Panc1 (cell line): ENCODE data around the gene RAP1GAP2. TPM values are rescaled to one million over a fixed set of nuclear protein-coding genes. Genes with fewer than 3 reads are reported as not detected.

Source experiments
- ATAC-seq: fragments of 200-7000 bp; cut with Tn5 transposase; 2 replicates; pipeline ENCODE4 v1.9.1; 2020; ENCODE audit warnings: mild to moderate bottlenecking, moderate library complexity
- BruUV-seq: library from RNA; stranded (reverse); fragments of 400-500 nt; replicated peaks from 2 replicates; lab custom pipeline; 2021; lab: Mats Ljungman, UMichigan
- CTCF ChIA-PET: fragments of 300-600 bp; sonication (Branson Sonifier 250); formaldehyde crosslinking; loops from one replicate; lab custom pipeline; 2022; ENCODE audit warnings: antibody characterized with exemption; lab: Charles Lee
- POLR2A ChIA-PET: fragments of 300-600 bp; sonication (Branson Sonifier 250); formaldehyde crosslinking; loops from one replicate; lab custom pipeline; 2022; ENCODE audit warnings: antibody characterized with exemption; lab: Charles Lee
- DNase-seq: peaks from one replicate; pipeline ENCODE4 v3.0.0-alpha.2; 2010; ENCODE audit warnings: low read depth, low spot score
- H3K27ac ChIP-seq: 2 replicates; pipeline ENCODE4 v1.5.1; 2011; ENCODE audit warnings: mild to moderate bottlenecking, low read length, inconsistent platforms
- H3K27me3 ChIP-seq: fragments of 200-500 bp; sonication (Bioruptor generic); 2 replicates; pipeline ENCODE4 v1.6.0; 2014; ENCODE audit warnings: low read length, inconsistent platforms; ENCODE audit not compliant: control insufficient read depth, insufficient read depth
- H3K36me3 ChIP-seq: fragments of 200-500 bp; sonication (Bioruptor generic); 2 replicates; pipeline ENCODE4 v1.5.1; 2014; ENCODE audit warnings: inconsistent platforms, mild to moderate bottlenecking, low read length, moderate library complexity; ENCODE audit not compliant: control insufficient read depth, insufficient read depth
- H3K4me1 ChIP-seq: 2 replicates; pipeline ENCODE4 v1.5.1; 2011; ENCODE audit warnings: inconsistent platforms, mild to moderate bottlenecking, low read length, moderate library complexity; ENCODE audit not compliant: control insufficient read depth, insufficient read depth
- H3K4me3 ChIP-seq, 2 experiments: 2 replicates each; pipeline ENCODE4 v1.5.1; 2011 to 2012; ENCODE audit warnings: low read depth in 2 of 2, low read length in 2 of 2, mild to moderate bottlenecking in 2 of 2, inconsistent platforms in 1 of 2, moderate library complexity in 1 of 2
- H3K9me3 ChIP-seq: fragments of 200-500 bp; sonication (Bioruptor generic); 2 replicates; pipeline ENCODE4 v1.5.1; 2014; ENCODE audit warnings: low read depth, mild to moderate bottlenecking, inconsistent platforms, low read length, moderate library complexity; ENCODE audit not compliant: control insufficient read depth, insufficient read depth
- POLR2AphosphoS5 ChIP-seq: IDR thresholded peaks from 2 replicates; pipeline ENCODE4 v1.6.1; 2012; ENCODE audit warnings: mild to moderate bottlenecking, low read depth, low read length, moderate library complexity
- SIN3A ChIP-seq: IDR thresholded peaks from 2 replicates; pipeline ENCODE4 v1.6.1; 2012; ENCODE audit warnings: low read depth, mild to moderate bottlenecking, low read length, moderate library complexity, borderline replicate concordance; ENCODE audit not compliant: insufficient read depth
- TCF7L2 ChIP-seq: IDR thresholded peaks from 2 replicates; pipeline ENCODE4 v1.6.1; 2011; ENCODE audit warnings: mild to moderate bottlenecking, low read depth, low read length, inconsistent platforms
- in situ Hi-C: cut with HindIII; loops from 2 replicates; pipeline ENCODE4 v1.10.0; 2016; ENCODE audit warnings: low sequenced_read_pairs, low pct_unique_long_range_greater_than_20kb
- intact Hi-C: fragments of 100-400 bp; cut with micrococcal nuclease; formaldehyde crosslinking; loops from one replicate; pipeline ENCODE4 v1.10.0; 2022; ENCODE audit not compliant: unreplicated experiment
- total RNA-seq: library from RNA; stranded (reverse); gene quantifications from one replicate; pipeline ENCODE4 v1.2.1, GENCODE V29; 2021; ENCODE audit not compliant: unreplicated experiment
- TF ChIP-seq, protein P1 (sequence below), 2 experiments: IDR thresholded peaks; 2 replicates each; pipeline ENCODE4 v1.6.1; 2011 to 2012; ENCODE audit warnings: low read depth in 2 of 2, control low read depth in 1 of 2, low read length in 1 of 2, mild to moderate bottlenecking in 1 of 2, moderate library complexity in 1 of 2; ENCODE audit not compliant: insufficient read depth in 1 of 2
- TF ChIP-seq, protein P2 (sequence below): fragments of 450-650 bp; IDR thresholded peaks from 2 replicates; pipeline ENCODE4 v1.5.1; 2017; ENCODE audit warnings: mild to moderate bottlenecking

Gene RAP1GAP2
- total RNA-seq, 1 experiment from 2014 or later, result 10.0 TPM

DNA sequence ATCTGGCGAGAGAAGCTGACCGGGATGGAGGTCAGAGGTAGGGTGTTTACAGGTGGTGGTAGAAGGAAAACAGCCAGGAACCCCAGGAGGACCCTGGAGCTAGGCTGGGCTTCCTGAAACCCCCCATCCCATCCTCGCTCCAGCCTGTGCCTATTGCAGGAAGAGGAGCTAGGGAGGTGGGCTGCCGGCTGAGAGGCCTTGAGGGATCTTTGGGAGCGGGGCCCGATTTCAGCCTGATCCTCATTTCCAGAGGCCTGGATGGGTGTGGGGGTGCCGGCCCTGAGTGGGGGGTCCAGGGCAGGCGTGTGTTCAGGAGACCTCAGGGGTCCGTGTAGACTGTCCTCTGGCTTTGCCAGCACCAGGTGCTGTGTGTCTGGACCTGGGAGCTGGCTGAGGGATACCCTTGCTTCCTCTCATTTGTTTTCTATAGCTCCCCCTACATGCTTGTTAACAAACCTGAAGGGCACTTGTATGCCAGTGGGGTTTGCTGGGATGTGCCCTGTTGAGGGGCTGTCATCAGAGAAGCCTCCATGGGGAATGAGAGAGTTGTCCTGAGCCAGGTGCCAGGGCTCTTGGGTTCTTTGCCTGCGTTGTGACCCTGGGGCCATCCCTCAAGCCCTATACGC, 18.9 kb upstream of the RAP1GAP2 start:
- no TSS peak for BruUV-seq
- H3K4me3 ChIP-seq, result peak overlapping the region; percentile 28 to 39
- ChIA-PET CTCF (interaction anchor here (0.5 to 0.6 kb wide), 2 partner anchors 12 to 106 kb away, joined by 3 to 4 read pairs; no protein-coding TSS in a partner anchor), POLR2A (no interaction called here)
- no peaks in the 10 kb centered on the region for H3K36me3 ChIP-seq
- TF ChIP-seq POLR2AphosphoS5 (no peak), TCF7L2 (no peak), SIN3A (no peak)
- TF ChIP-seq, protein P1, sequence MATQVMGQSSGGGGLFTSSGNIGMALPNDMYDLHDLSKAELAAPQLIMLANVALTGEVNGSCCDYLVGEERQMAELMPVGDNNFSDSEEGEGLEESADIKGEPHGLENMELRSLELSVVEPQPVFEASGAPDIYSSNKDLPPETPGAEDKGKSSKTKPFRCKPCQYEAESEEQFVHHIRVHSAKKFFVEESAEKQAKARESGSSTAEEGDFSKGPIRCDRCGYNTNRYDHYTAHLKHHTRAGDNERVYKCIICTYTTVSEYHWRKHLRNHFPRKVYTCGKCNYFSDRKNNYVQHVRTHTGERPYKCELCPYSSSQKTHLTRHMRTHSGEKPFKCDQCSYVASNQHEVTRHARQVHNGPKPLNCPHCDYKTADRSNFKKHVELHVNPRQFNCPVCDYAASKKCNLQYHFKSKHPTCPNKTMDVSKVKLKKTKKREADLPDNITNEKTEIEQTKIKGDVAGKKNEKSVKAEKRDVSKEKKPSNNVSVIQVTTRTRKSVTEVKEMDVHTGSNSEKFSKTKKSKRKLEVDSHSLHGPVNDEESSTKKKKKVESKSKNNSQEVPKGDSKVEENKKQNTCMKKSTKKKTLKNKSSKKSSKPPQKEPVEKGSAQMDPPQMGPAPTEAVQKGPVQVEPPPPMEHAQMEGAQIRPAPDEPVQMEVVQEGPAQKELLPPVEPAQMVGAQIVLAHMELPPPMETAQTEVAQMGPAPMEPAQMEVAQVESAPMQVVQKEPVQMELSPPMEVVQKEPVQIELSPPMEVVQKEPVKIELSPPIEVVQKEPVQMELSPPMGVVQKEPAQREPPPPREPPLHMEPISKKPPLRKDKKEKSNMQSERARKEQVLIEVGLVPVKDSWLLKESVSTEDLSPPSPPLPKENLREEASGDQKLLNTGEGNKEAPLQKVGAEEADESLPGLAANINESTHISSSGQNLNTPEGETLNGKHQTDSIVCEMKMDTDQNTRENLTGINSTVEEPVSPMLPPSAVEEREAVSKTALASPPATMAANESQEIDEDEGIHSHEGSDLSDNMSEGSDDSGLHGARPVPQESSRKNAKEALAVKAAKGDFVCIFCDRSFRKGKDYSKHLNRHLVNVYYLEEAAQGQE (IDR thresholded peaks at IDR 0.05; ENCODE audit: insufficient read depth in 1 of 2, low read depth in 2 of 2, low read length in 1 of 2), result no peak
- TF ChIP-seq, protein P2, sequence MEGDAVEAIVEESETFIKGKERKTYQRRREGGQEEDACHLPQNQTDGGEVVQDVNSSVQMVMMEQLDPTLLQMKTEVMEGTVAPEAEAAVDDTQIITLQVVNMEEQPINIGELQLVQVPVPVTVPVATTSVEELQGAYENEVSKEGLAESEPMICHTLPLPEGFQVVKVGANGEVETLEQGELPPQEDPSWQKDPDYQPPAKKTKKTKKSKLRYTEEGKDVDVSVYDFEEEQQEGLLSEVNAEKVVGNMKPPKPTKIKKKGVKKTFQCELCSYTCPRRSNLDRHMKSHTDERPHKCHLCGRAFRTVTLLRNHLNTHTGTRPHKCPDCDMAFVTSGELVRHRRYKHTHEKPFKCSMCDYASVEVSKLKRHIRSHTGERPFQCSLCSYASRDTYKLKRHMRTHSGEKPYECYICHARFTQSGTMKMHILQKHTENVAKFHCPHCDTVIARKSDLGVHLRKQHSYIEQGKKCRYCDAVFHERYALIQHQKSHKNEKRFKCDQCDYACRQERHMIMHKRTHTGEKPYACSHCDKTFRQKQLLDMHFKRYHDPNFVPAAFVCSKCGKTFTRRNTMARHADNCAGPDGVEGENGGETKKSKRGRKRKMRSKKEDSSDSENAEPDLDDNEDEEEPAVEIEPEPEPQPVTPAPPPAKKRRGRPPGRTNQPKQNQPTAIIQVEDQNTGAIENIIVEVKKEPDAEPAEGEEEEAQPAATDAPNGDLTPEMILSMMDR, result no peak; the same call in 1 of the 2 replicates
- intact Hi-C loops, result no loop called here
- 0 out of 2 replicates have a peak, but pooled peaks cover 2% of the 10 kb centered on the region for H3K27me3 ChIP-seq
- DNase-seq (no peak), ATAC-seq (peak; percentile 49; the same call in 1 of the 2 replicates)
- no peak overlapping the region for H3K27ac ChIP-seq
- in situ Hi-C loops, result no loop called here
- H3K9me3 ChIP-seq, result no peaks in the 10 kb centered on the region
- no peaks in the 10 kb centered on the region for H3K4me1 ChIP-seq

DNA sequence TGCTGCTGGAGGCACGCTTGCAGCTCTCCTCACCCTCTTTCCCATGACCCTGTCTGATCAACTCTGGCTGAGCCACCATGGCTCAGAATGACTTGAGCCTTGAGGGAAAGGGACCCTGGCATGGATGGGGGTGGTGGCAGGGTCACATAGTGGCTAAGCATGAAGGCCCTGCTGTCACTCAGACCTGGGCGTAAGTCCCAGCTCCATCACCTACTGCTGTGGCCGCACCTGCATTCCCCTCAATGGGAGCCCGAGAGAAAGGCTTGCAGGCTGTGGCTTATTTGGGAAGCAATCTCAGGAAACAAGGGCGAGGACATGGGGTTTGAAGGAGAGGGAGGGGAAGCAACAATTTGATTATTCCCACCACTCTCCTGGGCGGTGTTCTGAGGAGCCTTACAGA, 17.7 kb upstream of the RAP1GAP2 start:
- intact Hi-C loops (no loop called here), in situ Hi-C loops (no loop called here)
- ATAC-seq, result no peak
- H3K4me1 ChIP-seq, result no peaks in the 10 kb centered on the region
- DNase-seq, result no peak
- no TSS peak for BruUV-seq
- no peaks in the 10 kb centered on the region for H3K27me3 ChIP-seq
- no peak overlapping the region for H3K27ac ChIP-seq
- TF ChIP-seq POLR2AphosphoS5 (no peak), SIN3A (no peak), TCF7L2 (no peak)
- TF ChIP-seq, protein P2, result no peak
- TF ChIP-seq, protein P1 (IDR thresholded peaks at IDR 0.05; ENCODE audit: insufficient read depth in 1 of 2, low read depth in 2 of 2, low read length in 1 of 2), result no peak
- H3K36me3 ChIP-seq, result no peaks in the 10 kb centered on the region
- H3K9me3 ChIP-seq, result no peaks in the 10 kb centered on the region
- ChIA-PET POLR2A (interaction anchor here (0.6 kb wide), 1 partner anchor 18 kb away, joined by 10 read pairs; no protein-coding TSS in a partner anchor), CTCF (interaction anchor here (0.7 kb wide), 1 partner anchor 91 kb away, joined by 3 read pairs; no protein-coding TSS in a partner anchor)
- no peak overlapping the region for H3K4me3 ChIP-seq
